GM21526 (cell line): ENCODE results near the gene ZNF613.

ENCODE experiments used
- ATAC-seq: cut with Tn5 transposase; IDR thresholded peaks from one replicate; pipeline ENCODE4 v1.9.1; 2021; ENCODE audit warnings: moderate library complexity; ENCODE audit not compliant: unreplicated experiment, low FRiP score

ZNF613 gene

GRCh38 chr19:51994048-51994644 lies 66.9 kb downstream of the ZNF613 start:
- ATAC-seq = no peak
